H1 (cell line): ENCODE results near the gene BBX. TPM values are rescaled to one million over a fixed set of nuclear protein-coding genes. Genes with fewer than 3 reads are reported as not detected.

ENCODE experiments used
- CTCF ChIA-PET: fragments of 300-600 bp; sonication (Branson Sonifier 250); formaldehyde crosslinking; loops from one replicate; lab custom pipeline; 2021; ENCODE audit not compliant: partially characterized antibody; lab: Charles Lee
- POLR2A ChIA-PET: fragments of 300-600 bp; sonication (Branson Sonifier 250); formaldehyde crosslinking; loops from one replicate; lab custom pipeline; 2021; ENCODE audit warnings: inconsistent platforms; ENCODE audit not compliant: partially characterized antibody; lab: Charles Lee
- DNase-seq, 2 experiments: peaks; one replicate each; pipeline versions ENCODE4 v3.0.0 to v3.0.0-alpha.2; 2010 to 2022; ENCODE audit warnings: low spot score in 2 of 2, low read depth in 1 of 2, mixed read lengths in 1 of 2
- FAIRE-seq: peaks from 2 replicates; lab custom pipeline; 2011; peaks lifted over from hg19 to GRCh38; lab: Jason Lieb, UNC
- H2AFZ ChIP-seq: 2 replicates; pipeline ENCODE4 v1.8.1; 2012; ENCODE audit warnings: low read length, inconsistent platforms
- H2AK5ac ChIP-seq: 2 replicates; pipeline ENCODE4 v1.6.1; 2013; ENCODE audit warnings: low read depth, low read length
- H2BK120ac ChIP-seq: replicated peaks from 2 replicates; pipeline ENCODE3; 2013; ENCODE audit warnings: low read depth, low read length, inconsistent platforms
- H2BK12ac ChIP-seq: 2 replicates; pipeline ENCODE4 v1.6.1; 2013; ENCODE audit warnings: low read depth, low read length
- H2BK15ac ChIP-seq: 2 replicates; pipeline ENCODE4 v1.6.1; 2013; ENCODE audit warnings: low read length
- H2BK20ac ChIP-seq: 2 replicates; pipeline ENCODE4 v1.6.1; 2013; ENCODE audit warnings: low read length
- H2BK5ac ChIP-seq: 2 replicates; pipeline ENCODE4 v1.6.1; 2013; ENCODE audit warnings: low read depth, low read length
- H3K14ac ChIP-seq: 2 replicates; pipeline ENCODE4 v1.6.1; 2013; ENCODE audit warnings: inconsistent platforms; ENCODE audit not compliant: insufficient read length
- H3K18ac ChIP-seq: 2 replicates; pipeline ENCODE4 v1.6.1; 2013; ENCODE audit warnings: low read length; ENCODE audit errors: extremely low read depth
- H3K23ac ChIP-seq: 2 replicates; pipeline ENCODE4 v1.6.1; 2013; ENCODE audit warnings: inconsistent platforms; ENCODE audit not compliant: insufficient read length
- H3K23me2 ChIP-seq: 2 replicates; pipeline ENCODE4 v1.6.1; 2013; ENCODE audit warnings: low read depth, low read length
- H3K27ac ChIP-seq: 2 replicates; pipeline ENCODE4 v1.6.1; 2011; ENCODE audit warnings: low read depth, low read length, inconsistent platforms
- H3K27me3 ChIP-seq, 4 experiments: replicated peaks in 1 of 4; 1 replicate in 1 of 4; 2 replicates in 3 of 4; pipeline versions ENCODE4 v1.6.1 to v1.8.1; 2011 to 2013; ENCODE audit warnings: low read length in 3 of 4, mild to moderate bottlenecking in 3 of 4, inconsistent platforms in 2 of 4, mixed read lengths in 2 of 4, moderate library complexity in 1 of 4; ENCODE audit not compliant: control insufficient read depth in 3 of 4, insufficient read depth in 3 of 4; ENCODE audit errors: extremely low read depth in 1 of 4
- H3K36me3 ChIP-seq, 4 experiments: 2 replicates each; pipeline versions ENCODE4 v1.6.1 to v1.8.1; 2011 to 2013; ENCODE audit warnings: mild to moderate bottlenecking in 4 of 4, low read length in 3 of 4, moderate library complexity in 2 of 4, control low read depth in 1 of 4, inconsistent platforms in 1 of 4; ENCODE audit not compliant: insufficient read depth in 4 of 4, control insufficient read depth in 2 of 4
- H3K4ac ChIP-seq: replicated peaks from 2 replicates; pipeline ENCODE3; 2013; ENCODE audit warnings: low read length, low read depth, mixed read lengths, inconsistent platforms; ENCODE audit not compliant: insufficient read length
- H3K4me1 ChIP-seq, 4 experiments: replicated peaks in 1 of 4; 1 replicate in 1 of 4; 2 replicates in 3 of 4; pipeline versions ENCODE4 v1.6.1 to v1.8.1; 2011 to 2013; ENCODE audit warnings: low read length in 3 of 4, inconsistent platforms in 2 of 4, mixed read lengths in 1 of 4; ENCODE audit not compliant: insufficient read depth in 4 of 4, control insufficient read depth in 3 of 4
- H3K4me2 ChIP-seq, 2 experiments: 2 replicates each; pipeline versions ENCODE4 v1.6.1 to v1.8.1; 2011 to 2013; ENCODE audit warnings: low read depth in 2 of 2, low read length in 2 of 2, control low read depth in 1 of 2, inconsistent platforms in 1 of 2, mild to moderate bottlenecking in 1 of 2; ENCODE audit not compliant: insufficient read depth in 1 of 2
- H3K4me3 ChIP-seq, 4 experiments: fragments of 200-600, 300-600 bp in 1 of 4; sonication (generic), shearing (Covaris generic), sonication (Bioruptor Twin) in 1 of 4; 2 replicates each; pipeline versions ENCODE4 v1.5.1 to v1.8.1; 2011 to 2016; ENCODE audit warnings: low read length in 4 of 4, low read depth in 3 of 4, control low read depth in 2 of 4, inconsistent platforms in 2 of 4, mild to moderate bottlenecking in 2 of 4, mixed read lengths in 1 of 4, moderate library complexity in 1 of 4; ENCODE audit not compliant: insufficient read depth in 2 of 4; ENCODE audit errors: extremely low read depth in 1 of 4
- H3K56ac ChIP-seq: replicated peaks from 2 replicates; pipeline ENCODE3; 2013; ENCODE audit warnings: low read depth, mild to moderate bottlenecking, mixed read lengths, low read length, inconsistent platforms; ENCODE audit not compliant: insufficient read length
- H3K79me1 ChIP-seq: 2 replicates; pipeline ENCODE4 v1.6.1; 2013; ENCODE audit warnings: low read depth, low read length, control low read depth
- H3K79me2 ChIP-seq, 2 experiments: 2 replicates each; pipeline versions ENCODE4 v1.6.1 to v1.8.1; 2012 to 2013; ENCODE audit warnings: low read length in 2 of 2, mild to moderate bottlenecking in 2 of 2, inconsistent platforms in 1 of 2; ENCODE audit not compliant: insufficient read depth in 2 of 2, control insufficient read depth in 1 of 2
- H3K9ac ChIP-seq, 4 experiments: replicated peaks in 1 of 4; 1 replicate in 1 of 4; 2 replicates in 3 of 4; pipeline versions ENCODE4 v1.6.1 to v1.8.1; 2011 to 2013; ENCODE audit warnings: low read depth in 3 of 4, low read length in 3 of 4, control low read depth in 2 of 4, mild to moderate bottlenecking in 2 of 4, moderate library complexity in 2 of 4, inconsistent platforms in 1 of 4; ENCODE audit errors: extremely low read depth in 1 of 4
- H3K9me3 ChIP-seq, 2 experiments: 2 replicates each; pipeline versions ENCODE4 v1.6.1 to v1.8.1; 2012 to 2013; ENCODE audit warnings: mild to moderate bottlenecking in 2 of 2, moderate library complexity in 2 of 2, control low read depth in 1 of 2, inconsistent platforms in 1 of 2, low read depth in 1 of 2, low read length in 1 of 2, mixed read lengths in 1 of 2; ENCODE audit not compliant: insufficient read depth in 2 of 2
- H4K20me1 ChIP-seq, 2 experiments: replicated peaks in 1 of 2; 2 replicates each; pipeline versions ENCODE3 to v1.8.1; 2011 to 2013; ENCODE audit warnings: inconsistent platforms in 2 of 2, low read length in 2 of 2, mild to moderate bottlenecking in 1 of 2; ENCODE audit not compliant: insufficient read depth in 2 of 2, control insufficient read depth in 1 of 2
- H4K5ac ChIP-seq: 2 replicates; pipeline ENCODE4 v1.6.1; 2013; ENCODE audit warnings: low read length, low read depth, mixed read lengths, inconsistent platforms; ENCODE audit not compliant: insufficient read length
- H4K8ac ChIP-seq: 2 replicates; pipeline ENCODE4 v1.8.0; 2013; ENCODE audit warnings: mild to moderate bottlenecking, moderate library complexity, low read length, inconsistent platforms; ENCODE audit not compliant: insufficient read depth; ENCODE audit errors: extremely low read depth
- H4K91ac ChIP-seq: replicated peaks from 2 replicates; pipeline ENCODE3; 2013; ENCODE audit warnings: low read length, mixed read lengths, inconsistent platforms; ENCODE audit not compliant: insufficient read length
- BACH1 ChIP-seq: IDR thresholded peaks from 2 replicates; pipeline ENCODE4 v1.6.1; 2012; ENCODE audit warnings: low read length, improper control_type of control experiment
- BCL11A ChIP-seq, 2 experiments: IDR thresholded peaks; one replicate each; pipeline ENCODE4 v1.6.1; 2011; ENCODE audit warnings: low read depth in 2 of 2, low read length in 2 of 2, mild to moderate bottlenecking in 2 of 2
- CHD1 ChIP-seq: IDR thresholded peaks from 2 replicates; pipeline ENCODE4 v1.6.1; 2012; ENCODE audit warnings: low read depth, low read length, improper control_type of control experiment
- NANOG ChIP-seq: IDR thresholded peaks from 2 replicates; pipeline ENCODE4 v1.6.1; 2011; ENCODE audit warnings: low read length, low read depth, mild to moderate bottlenecking, inconsistent platforms; ENCODE audit not compliant: insufficient read depth, poor library complexity, severe bottlenecking
- SAP30 ChIP-seq: fragments of 300-600 bp; sonication (generic); IDR thresholded peaks from 2 replicates; pipeline ENCODE4 v1.7.1; 2012; ENCODE audit warnings: low read length, moderate library complexity, mild to moderate bottlenecking, inconsistent platforms; ENCODE audit not compliant: insufficient read depth, insufficient replicate concordance
- SIN3A ChIP-seq, 2 experiments: IDR thresholded peaks in 1 of 2; conservative IDR thresholded peaks in 1 of 2; 2 replicates each; pipeline ENCODE4 v1.6.1; 2011 to 2012; ENCODE audit warnings: low read length in 2 of 2, improper control_type of control experiment in 1 of 2, low read depth in 1 of 2, mild to moderate bottlenecking in 1 of 2
- WGBS, 2 experiments: shearing (Covaris generic) in 1 of 2; methylation state at CpG; one replicate each; pipeline versions ENCODE4 v1.1.6 to v1.1.7; 2013 to 2015; ENCODE audit warnings: low lambda C conversion rate in 2 of 2, mixed read lengths in 2 of 2, inconsistent platforms in 1 of 2, low coverage in 1 of 2, missing lambda C conversion rate in 1 of 2; ENCODE audit not compliant: insufficient replicate concordance in 2 of 2, insufficient coverage in 1 of 2, insufficient read length in 1 of 2; ENCODE audit errors: extremely low coverage in 1 of 2, missing lambda C conversion rate in 1 of 2; 5-methylcytosine and 5-hydroxymethylcytosine counted together
- polyA plus RNA-seq, 7 experiments: library from polyadenylated mRNA; depleted of rRNA in 3 of 7; stranded (reverse) in 5 of 7; unstranded in 2 of 7; fragments of >200 nt in 5 of 7; fragments of 200-250 nt in 2 of 7; gene quantifications; 1 replicate in 5 of 7; 2 replicates in 1 of 7; 4 replicates in 1 of 7; pipeline versions ENCODE4 v1.2.1 to v1.2.3, GENCODE V29; 2011 to 2013; ENCODE audit warnings: missing spikeins in 2 of 7, mixed read lengths in 2 of 7
- total RNA-seq: library from RNA; stranded (reverse); fragmentation: NEBNext Ultra II Directional; extraction: Animal tissue kit (Norgen Biotek cat#: 25700); gene quantifications from 2 replicates; pipeline ENCODE4 v1.2.1, GENCODE V29; 2021
- TF ChIP-seq, protein P1 (sequence below): IDR thresholded peaks from 2 replicates; pipeline ENCODE4 v1.6.1; 2011; ENCODE audit warnings: low read length, improper control_type of control experiment

BBX gene
- total and polyA plus RNA-seq, 2 of the 8 experiments (the other 6 are each of a cell fraction or from before 2014, with no cell fraction given) = 11.0 to 42.5 TPM

DNA sequence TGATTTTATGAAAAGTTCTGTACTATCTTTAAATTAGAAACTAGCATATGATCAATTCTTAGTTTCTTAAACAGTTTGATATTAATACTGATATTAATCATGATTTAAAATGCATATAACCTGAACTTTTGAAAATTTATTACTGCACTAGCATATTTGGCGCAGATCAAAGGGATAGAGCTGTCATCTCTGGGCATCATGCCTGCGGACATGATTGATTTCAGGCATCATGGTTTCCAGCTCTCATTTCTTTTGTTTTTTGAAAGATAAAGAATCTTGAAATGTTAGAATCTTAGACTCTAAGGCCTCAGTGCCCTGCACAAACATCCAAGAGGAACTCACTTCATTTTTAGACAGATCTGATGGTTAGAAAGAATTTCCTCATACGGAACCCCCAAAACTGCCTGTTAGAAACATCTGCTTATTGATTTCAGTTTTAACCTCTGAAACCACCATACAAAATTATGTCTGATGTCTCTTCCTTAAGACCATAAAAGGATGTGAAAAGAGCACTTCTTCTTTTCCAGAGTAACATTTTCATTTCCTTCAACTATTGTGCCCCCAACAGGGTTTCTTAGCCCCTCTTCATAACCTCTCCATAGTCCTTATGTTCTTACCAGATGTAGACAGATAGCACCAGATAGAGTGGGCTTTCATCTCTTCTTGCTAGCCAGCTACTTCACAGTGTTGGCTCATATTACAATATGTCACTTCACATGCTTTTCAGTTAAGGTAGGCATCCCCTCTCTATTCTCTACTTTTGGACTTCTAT lies 110.8 kb downstream of the BBX start:
- H3K14ac ChIP-seq = no peak overlapping the region

More for the DNA sequence above, 110.8 kb downstream of the BBX start:
- H2BK15ac ChIP-seq = no peak overlapping the region
- 86% methylated on average over 3 of the region's 3 CpGs; no CpG with 5 or more reads in 1 of the 2 experiments for WGBS, 2 experiments
- no peak for DNase-seq
- H2AFZ ChIP-seq = no peak overlapping the region
- H3K79me2 ChIP-seq = peaks cover 4 to 12% of the 10 kb centered on the region in 2 experiments; a peak in 3 of 4 replicates
- H2BK5ac ChIP-seq = no peak overlapping the region
- H4K91ac ChIP-seq = no peak overlapping the region
- no peak overlapping the region for H2BK120ac ChIP-seq
- H4K8ac ChIP-seq = no peak overlapping the region
- ChIA-PET CTCF (interaction anchor here (0.7 to 6.6 kb wide), 6 partner anchors 9 to 362 kb away, joined by 3 to 43 read pairs (median 3); no protein-coding TSS in a partner anchor), POLR2A (no interaction called here)
- 0 out of 2 replicates have a peak, but pooled peaks cover 4% of the 10 kb centered on the region for H3K79me1 ChIP-seq
- no peak overlapping the region for H2AK5ac ChIP-seq
- no peaks in the 10 kb centered on the region for H3K9me3 ChIP-seq
- no peak overlapping the region for H3K23ac ChIP-seq
- no peak for FAIRE-seq
- H4K20me1 ChIP-seq = peaks cover 0 to 2% of the 10 kb centered on the region in 2 experiments
- no peak overlapping the region for H3K18ac ChIP-seq
- H3K27ac ChIP-seq = no peak overlapping the region
- TF ChIP-seq NANOG = no peak
- TF ChIP-seq BCL11A (IDR thresholded peaks at IDR 0.05; ENCODE audit: low read depth in 2 of 2, low read length in 2 of 2) = no peak
- TF ChIP-seq CHD1 = no peak
- TF ChIP-seq, protein P1, sequence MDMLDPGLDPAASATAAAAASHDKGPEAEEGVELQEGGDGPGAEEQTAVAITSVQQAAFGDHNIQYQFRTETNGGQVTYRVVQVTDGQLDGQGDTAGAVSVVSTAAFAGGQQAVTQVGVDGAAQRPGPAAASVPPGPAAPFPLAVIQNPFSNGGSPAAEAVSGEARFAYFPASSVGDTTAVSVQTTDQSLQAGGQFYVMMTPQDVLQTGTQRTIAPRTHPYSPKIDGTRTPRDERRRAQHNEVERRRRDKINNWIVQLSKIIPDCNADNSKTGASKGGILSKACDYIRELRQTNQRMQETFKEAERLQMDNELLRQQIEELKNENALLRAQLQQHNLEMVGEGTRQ = no peak
- TF ChIP-seq SAP30 = no peak
- TF ChIP-seq SIN3A (conservative IDR thresholded peaks at IDR 0.05 in 1 of 2, IDR thresholded peaks at IDR 0.05 in 1 of 2; ENCODE audit: low read depth in 1 of 2, low read length in 2 of 2) = no peak
- TF ChIP-seq BACH1 = no peak
- H4K5ac ChIP-seq = no peak overlapping the region
- no peak overlapping the region for H3K4me2 ChIP-seq
- no peaks in the 10 kb centered on the region for H3K27me3 ChIP-seq
- no peaks in the 10 kb centered on the region for H3K23me2 ChIP-seq
- no peak overlapping the region for H2BK20ac ChIP-seq
- H3K4me1 ChIP-seq = peaks cover 0 to 10% (median 3%) of the 10 kb centered on the region in 4 experiments; a peak in 2 of 7 replicates
- H3K4me3 ChIP-seq = no peak overlapping the region
- no peak overlapping the region for H2BK12ac ChIP-seq
- H3K9ac ChIP-seq = no peak overlapping the region
- no peaks in the 10 kb centered on the region for H3K36me3 ChIP-seq
- H3K56ac ChIP-seq = no peak overlapping the region
- H3K4ac ChIP-seq = no peak overlapping the region
